ENCODE data around the gene AHCYL2.
"Not testable (repeated sequence)": the region's sequence is repeated elsewhere in the genome, so short reads cannot be mapped to it uniquely, and the experiment has no call there.

The AHCYL2 gene

DNA sequence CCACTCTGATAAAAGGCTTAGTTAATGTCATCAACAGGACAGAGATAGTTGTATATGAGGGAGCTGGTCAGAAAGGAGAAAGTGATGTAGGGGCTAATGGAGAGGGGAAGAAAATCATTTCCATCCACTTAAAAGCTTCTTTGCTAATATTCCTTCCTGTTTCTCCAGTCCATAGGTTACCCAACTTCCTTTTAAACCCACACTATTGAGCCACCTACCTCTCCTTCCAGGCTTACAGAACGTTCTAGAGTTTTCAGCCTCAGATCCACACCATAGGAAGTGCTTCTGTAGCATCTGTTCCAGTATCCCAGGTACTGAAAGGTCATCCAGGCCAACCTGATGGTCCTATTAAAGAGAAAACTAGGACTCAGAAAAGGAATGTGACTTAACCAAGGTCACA is 237.6 kb downstream of the AHCYL2 start:
- DNase-seq: no peak

- DNase-seq: no peak
Observed at GRCh38 chr7:129464194-129464593, 239.4 kb downstream of the AHCYL2 start.

- no peak for DNase-seq
Observed at GRCh38 chr7:129465080-129465479, 240.2 kb downstream of the AHCYL2 start.

GRCh38 chr7:129466796-129467195 is 242.0 kb downstream of the AHCYL2 start:
- no peak for DNase-seq

GRCh38 chr7:129468087-129468486 is 243.3 kb downstream of the AHCYL2 start:
- no peak for DNase-seq

DNA sequence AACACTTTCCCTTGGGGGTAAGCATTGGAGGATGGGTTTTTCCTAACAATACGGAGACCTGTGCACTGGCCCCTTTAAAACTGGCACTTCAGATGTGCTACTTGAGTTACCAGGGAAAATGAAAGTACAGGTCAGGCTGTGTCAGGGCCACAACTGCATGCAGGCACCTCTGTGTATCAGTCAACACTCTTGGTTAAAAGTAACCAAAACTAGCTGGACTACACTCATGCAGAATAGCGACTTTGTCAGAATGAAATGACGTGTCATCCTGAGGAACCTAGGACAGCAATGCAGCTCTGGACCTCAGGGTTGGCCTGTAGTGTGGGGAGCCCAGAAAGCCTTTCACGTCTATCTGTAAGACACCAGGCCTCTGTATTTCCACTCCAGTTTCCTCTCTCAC is 243.7 kb downstream of the AHCYL2 start:
- DNase-seq: no peak

GRCh38 chr7:129469930-129470329 is 245.1 kb downstream of the AHCYL2 start:
- DNase-seq: no peak

DNA sequence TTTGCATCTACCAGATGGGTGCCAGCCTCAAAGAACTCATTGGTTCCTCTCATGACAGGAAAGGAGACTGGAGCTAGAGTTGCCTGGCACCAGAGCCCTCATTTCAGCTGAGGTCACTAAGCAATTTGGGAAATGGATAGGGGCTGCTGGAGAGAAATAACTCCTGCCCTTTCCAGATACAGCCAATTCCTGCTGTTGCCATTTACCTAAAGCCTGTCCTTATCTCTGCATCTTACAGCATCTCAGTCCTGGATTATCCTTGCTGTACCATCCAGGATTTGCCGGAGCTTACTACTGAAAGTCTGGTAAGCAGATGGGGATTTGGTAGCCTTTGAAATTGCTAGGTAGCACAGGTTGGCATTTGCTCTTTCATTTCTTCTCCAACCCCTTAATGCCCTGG is 245.6 kb downstream of the AHCYL2 start:
- DNase-seq: no peak

GRCh38 chr7:129471402-129471827 is 246.6 kb downstream of the AHCYL2 start:
- no peak for DNase-seq

GRCh38 chr7:129475931-129476330 is 251.1 kb downstream of the AHCYL2 start:
- not testable (repeated sequence) for DNase-seq

GRCh38 chr7:129476398-129476797 is 251.6 kb downstream of the AHCYL2 start:
- not testable (repeated sequence) for DNase-seq
